Right ventricle myocardium superior (tissue), 1 donor: ENCODE measurements around the gene POLR1A. TPM values are rescaled to one million over a fixed set of nuclear protein-coding genes. Genes with fewer than 3 reads are reported as not detected.
A peak's percentile ranks its signal among the peaks of the same experiment; 100 is the strongest.

ENCODE experiments used
- ATAC-seq: fragments of 200-7000 bp; cut with Tn5 transposase; one replicate; pipeline ENCODE4 v1.9.1; 2020; ENCODE audit warnings: mild to moderate bottlenecking; ENCODE audit not compliant: poor library complexity
- DNase-seq: peaks from one replicate; pipeline ENCODE4 v3.0.0-alpha.2; 2020
- intact Hi-C: fragments of 100-400 bp; cut with DNase I; formaldehyde crosslinking; loops from one replicate; pipeline ENCODE4 v1.11.2; 2022
- total RNA-seq: library from RNA; stranded (reverse); fragmentation: NEBNext Ultra II Directional; extraction: Animal tissue kit (Norgen Biotek cat#: 25700); gene quantifications from one replicate; pipeline ENCODE4 v1.2.1, GENCODE V29; 2021
- donor health status: DM: no; HTN: yes; CAD: no; lungs with severe emphysema.

The POLR1A gene
- total RNA-seq, 1 donor from 2014 or later = 13.4 TPM

DNA sequence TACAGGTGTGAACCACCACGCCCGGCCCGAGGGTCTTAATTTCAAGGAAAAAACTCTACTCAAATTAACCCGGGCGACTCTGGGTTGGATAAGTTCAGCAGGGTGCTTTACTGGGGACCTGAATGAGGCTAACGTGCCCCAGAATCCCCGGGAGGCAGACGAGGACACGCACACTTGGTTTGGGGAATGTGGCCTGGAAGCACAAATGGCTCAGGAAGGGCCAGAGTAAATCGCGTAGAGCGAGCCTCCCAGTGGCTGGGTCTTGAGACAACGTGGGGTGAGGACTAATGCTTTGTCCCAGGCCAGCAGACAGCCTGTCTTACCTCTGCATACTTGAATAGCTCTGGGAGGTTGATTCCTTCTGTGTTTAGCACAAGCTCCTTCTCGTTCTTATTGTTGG, 75.8 kb downstream of the POLR1A start:
- ATAC-seq (no peak), DNase-seq (peak; percentile 35)
- intact Hi-C loops = no loop called here

DNA sequence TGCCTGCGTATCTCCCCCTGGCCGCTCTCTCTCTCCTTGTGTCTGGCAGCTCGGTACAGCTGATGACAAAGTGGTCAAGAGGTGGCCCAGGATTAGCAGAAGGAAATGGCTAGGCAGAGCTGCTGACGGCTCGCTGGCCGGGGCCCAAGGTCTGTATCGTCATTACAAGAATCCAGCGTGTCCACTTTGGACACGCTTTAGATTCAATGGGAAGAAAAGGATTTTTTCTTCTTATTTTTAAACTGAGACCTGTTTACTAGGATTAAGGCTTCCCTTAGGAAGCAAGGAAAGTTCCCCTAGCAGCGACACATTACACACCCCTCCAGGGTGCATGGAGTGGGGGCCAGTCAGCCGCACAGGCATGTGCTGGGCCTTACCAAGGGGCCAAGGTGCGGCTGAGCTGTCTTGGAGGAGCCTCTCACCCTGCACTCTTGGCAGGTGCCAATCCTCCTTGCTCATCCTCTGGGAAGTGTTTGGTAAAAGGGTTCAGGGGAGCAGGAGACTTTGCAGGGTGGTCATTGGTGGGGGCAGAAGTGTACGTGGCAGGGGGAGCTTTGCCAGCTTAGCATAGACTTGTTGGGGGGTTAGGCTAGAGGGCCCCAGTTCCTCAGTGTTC, 76.8 kb downstream of the POLR1A start:
- DNase-seq (peak; percentile 96), ATAC-seq (peak; percentile 98)
- intact Hi-C loops = no loop called here

DNA sequence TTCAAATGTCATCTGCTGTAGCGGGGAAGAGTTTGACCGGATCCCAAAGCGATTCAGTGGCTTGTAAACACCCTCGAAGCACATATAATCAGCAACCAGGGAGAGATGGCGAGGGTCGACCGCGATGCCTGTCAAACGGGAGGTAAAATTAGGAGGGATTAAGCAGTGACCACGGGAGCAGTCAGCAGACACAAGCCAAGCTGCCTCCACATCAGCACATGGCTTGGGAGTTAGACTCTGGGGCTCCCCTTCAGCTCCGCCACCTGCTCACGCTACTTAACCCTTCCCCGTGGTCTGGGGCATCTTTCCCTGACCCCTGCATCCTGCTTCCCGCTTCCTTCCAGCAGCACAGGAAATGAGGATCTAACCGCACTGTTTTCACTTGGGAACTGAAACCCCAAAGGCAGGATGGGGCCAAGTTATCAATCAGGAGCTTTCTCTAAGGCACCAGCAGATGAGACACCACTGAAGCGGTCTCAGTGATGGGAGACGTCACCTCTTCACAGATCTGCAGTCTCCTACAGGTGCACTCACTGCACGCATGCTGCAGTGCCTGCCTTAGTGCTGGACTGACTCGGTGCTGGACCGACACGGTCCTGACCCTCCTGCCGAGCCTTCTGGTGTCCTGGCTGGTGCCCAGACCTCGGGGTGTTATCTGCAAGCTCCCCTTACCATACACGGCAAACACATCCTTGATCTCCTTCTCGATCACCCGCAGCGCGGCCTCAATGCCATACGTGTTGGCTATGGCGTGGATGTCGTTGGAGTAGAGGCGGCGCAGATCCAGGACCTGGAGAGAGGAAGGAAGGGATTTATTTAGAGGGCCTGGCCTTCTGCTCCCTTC, 77.5 kb downstream of the POLR1A start:
- ATAC-seq (peak; percentile 20), DNase-seq (no peak)
- intact Hi-C loops = no loop called here

DNA sequence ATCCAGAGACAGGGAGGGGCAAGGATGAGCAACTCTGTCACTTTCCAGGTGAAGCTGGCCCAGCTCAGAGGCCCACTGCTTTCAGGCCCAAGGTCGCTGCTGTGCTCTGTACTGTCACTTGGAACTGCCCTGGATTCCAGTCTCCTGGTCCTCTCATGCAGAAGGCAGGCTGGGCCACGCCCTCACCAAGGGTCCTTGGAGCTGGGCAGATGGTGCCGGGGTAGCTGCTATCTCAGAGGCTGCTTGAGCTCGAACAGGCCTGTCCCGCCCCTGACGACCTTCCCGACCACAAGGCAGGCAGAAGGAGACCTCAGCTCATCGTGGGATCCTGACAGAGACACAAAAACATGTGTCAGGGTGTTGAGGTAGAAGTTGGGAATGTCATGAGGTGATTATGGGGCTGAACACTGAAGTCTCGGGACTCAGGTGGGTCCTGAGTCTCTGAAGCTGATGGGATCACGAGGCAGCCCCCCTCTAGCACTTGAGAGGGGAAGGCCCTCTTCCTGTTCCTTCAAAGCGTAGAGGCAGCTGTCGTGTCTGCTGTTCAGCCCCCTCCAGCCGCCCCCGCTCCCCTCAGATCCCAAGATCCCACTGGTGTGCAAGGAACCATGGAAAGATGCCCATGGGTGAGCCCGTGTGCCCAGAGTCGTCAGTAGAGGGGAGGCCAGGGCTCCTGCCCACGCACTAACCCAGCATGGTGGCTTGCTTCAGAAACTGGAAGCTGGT, 78.3 kb downstream of the POLR1A start:
- intact Hi-C loops = no loop called here
- DNase-seq (no peak), ATAC-seq (no peak)

DNA sequence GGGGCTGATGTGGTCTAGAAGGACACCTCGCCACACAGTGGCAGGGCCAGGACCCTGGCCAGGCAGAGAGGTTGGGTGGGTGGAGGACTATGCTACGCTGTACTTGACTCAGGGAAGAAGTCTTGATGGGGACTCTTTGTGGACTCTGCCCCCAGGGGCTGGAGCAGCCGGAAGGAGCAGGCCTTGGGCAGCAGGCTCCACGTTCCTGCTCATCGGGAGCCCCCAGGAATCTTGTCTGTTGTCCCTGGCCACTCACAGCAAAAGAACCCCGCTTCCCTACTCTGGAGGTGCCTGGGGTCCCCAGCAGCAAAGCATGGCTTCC, 79.0 kb downstream of the POLR1A start:
- DNase-seq (no peak), ATAC-seq (no peak)
- intact Hi-C loops = no loop called here

DNA sequence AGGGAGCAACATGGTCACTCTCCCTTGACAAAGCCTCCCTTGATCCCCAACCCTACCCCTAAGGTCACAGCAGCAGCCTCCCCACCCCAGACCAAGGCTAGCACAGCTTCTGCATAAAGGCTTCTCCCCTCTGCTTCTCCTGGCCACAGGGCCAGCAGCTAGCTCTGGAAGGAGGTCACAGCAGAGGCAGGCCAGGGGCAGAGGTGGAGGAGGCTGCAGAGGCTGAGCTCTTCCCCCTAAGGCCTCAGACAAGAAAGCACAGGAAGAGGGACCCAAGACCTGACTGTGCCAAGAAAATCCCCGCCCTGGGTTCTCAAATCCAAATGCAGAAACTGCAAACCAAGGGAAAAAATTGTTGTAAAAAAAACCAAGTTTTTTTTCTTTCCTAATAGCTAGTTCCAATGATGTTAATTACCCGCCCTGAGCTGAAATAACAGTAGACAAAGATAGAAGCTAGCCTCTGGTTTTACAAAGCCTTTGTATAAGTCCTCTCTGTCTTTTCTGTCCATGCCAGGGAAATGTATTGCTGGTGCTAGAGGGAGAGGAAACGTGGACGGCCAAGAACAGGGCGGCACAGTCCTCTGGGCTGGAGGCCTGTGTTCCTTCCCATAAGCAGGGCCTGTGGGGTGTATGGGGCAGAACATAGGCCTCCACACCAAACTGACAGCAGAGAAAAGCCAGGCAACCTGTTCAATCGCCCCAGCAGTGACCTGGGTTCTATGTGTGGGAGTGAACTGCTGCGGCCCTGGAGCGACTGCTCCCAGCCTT, 79.5 kb downstream of the POLR1A start:
- intact Hi-C loops = no loop called here
- ATAC-seq (no peak), DNase-seq (no peak)

DNA sequence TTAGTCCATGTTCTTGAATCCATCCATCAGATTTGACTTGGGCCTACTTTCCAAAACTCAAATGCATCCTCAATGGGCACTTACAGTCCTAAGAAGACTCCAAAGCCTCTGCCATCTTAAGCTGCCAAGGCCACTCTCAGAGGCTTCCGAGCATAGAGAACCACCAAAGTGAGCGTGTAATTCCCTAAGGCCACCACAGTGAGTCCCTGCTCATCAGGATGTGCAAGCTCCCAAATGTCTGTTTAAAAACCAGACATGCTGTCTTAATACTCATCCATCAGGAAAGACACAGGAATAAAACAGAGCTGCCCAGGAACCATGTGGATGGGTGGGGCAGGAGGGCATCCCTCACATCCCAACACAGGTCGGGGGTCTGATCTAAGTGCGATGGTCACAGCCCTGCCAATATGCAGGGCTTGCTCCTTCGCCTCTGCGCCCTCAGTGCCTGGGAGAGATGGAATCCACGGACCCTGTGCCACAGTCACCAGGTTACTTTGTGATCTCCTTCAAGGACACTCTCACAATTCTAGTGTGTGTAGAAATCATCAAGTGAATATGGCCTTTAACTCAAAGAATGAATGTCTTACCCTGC, 80.4 kb downstream of the POLR1A start:
- intact Hi-C loops = no loop called here
- ATAC-seq (no peak), DNase-seq (no peak)

DNA sequence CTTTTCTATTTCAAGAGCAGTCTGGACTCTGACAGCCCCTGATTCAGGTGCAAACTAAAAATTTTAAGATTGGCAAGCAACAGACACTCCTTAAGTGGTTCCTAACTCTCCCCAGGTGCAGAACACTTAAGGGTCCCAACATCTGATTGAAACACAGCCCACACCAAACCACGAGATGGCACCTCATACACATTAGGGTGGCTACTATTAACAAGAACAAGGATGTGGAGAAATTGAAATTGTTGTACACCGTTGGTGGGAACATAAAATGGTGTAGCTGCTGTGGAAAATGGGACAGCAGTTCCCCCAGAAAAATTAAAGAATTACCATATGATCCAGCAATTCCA, 82.3 kb downstream of the POLR1A start:
- ATAC-seq (no peak), DNase-seq (no peak)
- intact Hi-C loops = no loop called here

DNA sequence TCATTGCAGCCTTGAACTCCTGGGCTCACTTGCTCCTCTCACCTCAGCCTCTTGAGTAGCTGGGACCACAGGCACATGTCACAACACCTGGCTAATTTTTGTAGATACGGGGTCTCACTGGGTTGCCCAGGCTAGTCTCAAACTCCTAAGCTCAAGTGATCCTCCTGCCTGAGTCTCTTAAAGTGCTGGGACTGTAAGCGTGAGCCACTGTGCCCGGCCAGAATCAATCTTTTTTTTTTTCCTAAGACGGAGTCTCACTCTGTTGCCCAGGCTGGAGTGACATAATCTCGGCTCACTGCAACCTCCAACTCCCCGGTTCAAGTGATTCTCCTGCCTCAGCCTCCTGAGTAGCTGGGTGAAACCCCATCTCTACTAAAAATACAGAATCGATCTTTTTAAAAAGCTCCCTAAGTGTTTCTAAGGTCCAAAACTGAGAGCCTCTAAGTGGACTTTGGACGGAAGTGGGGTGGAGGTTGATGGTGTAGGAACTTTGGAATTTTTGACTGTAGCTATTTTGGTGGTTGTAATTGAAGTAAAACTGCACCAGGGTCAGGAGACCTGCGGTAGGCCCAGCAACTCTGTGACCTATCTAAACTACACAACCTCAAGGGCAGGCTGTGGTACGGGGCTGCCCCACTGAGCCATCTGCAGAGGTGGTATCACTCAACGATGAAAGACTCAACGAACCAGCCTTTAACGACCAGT, 82.9 kb downstream of the POLR1A start:
- intact Hi-C loops = no loop called here
- no peak for DNase-seq

DNA sequence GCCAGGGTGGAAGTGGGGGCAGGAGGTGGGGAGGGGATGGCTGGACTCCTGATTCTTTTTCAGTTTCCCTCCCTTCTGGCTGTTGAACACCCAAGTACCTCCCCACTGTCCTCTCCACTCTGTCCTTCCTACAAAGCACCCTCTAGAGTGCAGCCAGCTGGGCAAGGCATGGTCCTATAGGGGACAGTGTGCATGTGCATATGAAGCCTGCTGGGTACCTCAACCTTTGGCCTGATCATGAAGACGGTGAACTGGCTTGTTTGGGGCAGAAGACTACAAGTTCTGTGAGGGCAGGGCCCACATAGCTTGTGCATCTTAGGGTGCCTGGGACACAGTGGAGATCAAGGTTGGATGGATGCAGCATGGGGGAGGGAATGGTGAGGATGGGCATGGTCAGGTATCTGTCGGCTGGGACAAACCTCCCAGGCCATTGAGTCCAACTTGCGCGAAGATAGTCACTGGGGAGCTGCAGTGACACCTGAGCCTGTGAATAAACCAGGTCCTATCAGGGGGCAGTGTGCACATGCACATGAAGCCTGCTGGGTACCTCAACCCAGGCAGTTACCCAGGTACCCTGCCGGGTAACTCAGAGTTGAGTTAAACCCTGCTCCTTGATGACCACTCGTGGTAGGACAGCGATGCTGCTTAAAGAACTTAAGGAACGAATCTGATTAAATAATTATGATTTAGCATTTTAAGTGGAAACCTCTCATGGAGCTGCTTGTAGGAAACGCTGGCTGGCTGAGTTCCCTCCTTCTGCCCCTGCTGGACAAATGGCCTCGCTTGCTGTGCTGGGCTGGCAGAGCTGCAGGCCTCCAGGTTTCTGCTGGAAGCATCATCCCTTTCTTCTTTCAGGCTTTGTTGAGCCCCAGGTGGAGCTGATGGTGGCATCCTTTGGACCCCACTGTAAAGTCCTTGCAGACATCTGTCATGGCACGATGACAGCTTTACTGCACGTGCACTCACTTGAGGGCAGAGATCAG, 84.0 kb downstream of the POLR1A start:
- ATAC-seq = peak; percentile 15
- intact Hi-C loops = no loop called here
- DNase-seq = no peak

More for the DNA sequence above, 82.9 kb downstream of the POLR1A start:
- ATAC-seq = no peak

DNA sequence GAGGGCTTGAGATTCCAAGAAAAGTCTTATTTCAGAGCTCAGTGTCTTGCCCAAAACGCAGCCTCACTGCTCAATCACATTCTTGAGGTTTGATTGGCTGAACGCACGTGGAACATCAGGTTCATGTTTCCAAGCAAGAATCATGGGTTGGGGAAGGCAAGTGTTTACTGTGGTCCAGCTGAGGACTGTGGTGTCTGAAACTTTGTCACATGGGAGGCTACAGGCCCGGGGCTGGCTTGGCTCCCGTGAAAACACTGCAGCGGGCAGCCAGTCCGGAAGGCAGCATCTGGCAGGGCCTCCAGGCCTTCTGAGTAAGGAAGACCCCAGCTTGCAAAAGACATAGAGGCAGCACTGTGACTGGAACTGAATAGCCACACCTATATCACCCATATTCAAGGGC, 84.7 kb downstream of the POLR1A start:
- peak; percentile 67 for ATAC-seq
- intact Hi-C loops = no loop called here
- DNase-seq = peak; percentile 76

DNA sequence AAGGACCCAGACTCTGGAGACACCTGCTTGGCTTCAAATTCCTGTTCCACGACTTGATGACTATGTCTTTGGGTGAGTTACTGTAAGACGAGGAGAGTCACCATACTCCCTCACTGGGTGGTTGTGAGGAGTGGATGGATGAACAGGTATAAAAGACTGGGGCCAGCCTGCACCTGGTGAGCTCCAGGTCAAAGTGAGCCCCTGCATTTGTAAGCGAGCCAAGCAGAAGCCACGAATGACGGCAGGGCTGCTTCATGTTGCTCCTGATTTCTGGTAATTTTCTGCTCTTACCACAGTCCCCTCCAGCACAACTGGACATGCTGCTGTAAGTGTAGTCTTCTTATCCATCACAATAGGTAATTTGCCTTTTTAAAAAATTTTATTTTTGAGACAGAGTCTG, 86.6 kb downstream of the POLR1A start:
- ATAC-seq = no peak
- DNase-seq = no peak
- intact Hi-C loops = no loop called here

DNA sequence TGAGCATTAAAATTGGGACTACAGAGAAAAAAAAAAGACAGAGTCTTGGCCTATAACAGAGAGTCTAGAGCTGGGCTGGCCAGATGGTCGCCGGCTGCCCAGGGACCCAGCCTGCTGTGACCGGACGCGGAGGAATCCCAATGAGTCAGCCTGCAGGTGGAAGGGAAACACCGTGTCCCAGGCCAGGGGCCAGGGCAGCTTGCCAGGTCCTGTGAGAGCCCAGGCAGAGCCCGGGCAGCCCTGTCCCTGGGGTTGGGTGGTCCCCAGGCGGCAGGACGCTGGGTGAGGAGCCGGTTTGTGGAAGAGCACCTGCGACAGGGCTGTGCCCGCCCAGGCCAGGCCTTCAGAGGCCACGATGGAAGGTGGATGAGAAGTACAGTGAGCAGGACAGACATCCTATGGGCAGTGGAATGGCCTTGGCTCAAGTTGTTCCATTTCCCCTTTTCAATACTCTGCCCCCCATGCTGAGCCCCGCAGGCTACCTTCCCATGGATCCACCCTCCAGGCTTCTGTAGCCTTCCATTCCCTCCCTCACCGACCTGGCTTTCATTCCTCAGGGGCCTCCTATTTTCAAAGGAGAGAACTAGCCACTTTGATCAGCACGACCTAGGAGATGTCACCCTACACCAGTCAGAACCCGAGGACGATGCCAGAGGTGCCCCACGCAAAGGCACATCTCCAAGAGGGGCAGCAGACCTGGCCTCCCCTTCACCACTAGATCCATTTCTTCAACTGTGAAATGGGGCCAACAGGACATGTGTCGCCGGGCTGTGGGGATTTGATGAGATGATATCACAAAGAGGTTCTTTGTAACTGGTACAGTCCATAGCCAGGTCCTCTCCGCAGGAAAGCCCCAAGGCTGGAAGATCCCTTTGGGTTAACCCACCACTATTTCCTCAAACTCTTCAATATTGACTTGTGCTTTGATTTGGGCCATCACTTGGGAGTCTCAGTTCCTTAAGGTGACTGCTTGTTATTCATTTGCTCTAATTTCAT, 87.5 kb downstream of the POLR1A start:
- intact Hi-C loops = no loop called here
- ATAC-seq (peak; percentile 38), DNase-seq (peak; percentile 72)

DNA sequence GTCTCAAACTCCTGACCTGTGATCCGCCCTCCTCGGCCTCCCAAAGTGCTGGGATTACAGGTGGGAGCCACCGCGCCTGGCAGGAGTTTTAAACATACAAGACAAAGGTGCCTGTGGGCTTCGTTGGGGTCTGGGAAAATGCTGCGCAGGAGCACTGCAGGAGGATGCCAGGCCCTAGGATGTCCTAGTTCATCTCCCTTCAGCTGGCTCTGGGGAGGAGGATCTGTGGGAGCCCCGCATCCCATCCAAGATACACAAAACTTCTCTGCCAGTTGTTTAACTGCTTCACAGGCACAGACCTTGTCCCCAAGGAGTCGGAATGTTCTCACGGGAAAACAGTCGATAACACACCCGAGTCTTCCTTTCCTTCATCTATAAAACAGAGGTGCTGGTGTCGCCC, 89.1 kb downstream of the POLR1A start:
- DNase-seq (no peak), ATAC-seq (no peak)
- intact Hi-C loops = no loop called here

DNA sequence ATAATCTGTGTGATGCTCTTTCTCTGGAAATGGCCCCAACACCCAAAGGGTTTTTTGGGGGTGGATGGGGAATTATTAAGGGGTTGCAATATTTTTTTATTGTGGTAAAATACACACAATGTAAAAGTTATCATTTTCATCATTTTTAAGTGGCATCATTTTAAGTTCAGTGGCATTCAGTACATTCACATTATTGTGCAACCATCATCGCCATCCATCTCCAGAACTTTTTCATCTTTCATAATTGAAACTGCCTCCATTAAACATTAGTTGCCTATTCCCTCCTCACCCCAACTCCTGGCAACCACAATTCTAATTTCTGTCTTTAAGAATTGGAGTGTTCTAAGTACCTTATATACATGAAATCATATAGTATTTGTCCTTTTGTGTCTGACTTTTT, 90.0 kb downstream of the POLR1A start:
- no peak for DNase-seq
- no peak for ATAC-seq
- intact Hi-C loops = no loop called here

DNA sequence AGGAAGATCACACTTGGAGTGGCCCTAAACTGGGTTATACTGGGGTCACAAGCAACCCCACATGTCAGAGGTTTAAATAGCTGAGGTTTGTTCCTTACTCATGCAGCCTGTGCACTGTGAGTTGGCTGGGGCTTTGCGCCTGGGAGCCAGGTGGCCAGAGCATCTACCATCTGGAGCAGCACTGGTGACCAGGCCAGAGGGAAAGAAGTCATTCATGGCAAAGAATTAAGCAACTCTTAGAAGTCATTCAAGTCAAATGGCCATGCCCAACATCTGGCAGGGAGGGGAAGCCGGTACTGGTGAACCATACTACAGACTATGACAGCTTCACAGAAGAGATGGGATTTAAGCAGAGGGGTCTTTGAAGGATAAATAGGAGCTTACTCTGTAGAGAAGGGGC, 90.7 kb downstream of the POLR1A start:
- no peak for ATAC-seq
- intact Hi-C loops = no loop called here
- DNase-seq = no peak
